ENCODE results near the gene SALL4.
"Not testable (repeated sequence)": the region's sequence is repeated elsewhere in the genome, so short reads cannot be mapped to it uniquely, and the experiment has no call there.

Gene SALL4

DNA sequence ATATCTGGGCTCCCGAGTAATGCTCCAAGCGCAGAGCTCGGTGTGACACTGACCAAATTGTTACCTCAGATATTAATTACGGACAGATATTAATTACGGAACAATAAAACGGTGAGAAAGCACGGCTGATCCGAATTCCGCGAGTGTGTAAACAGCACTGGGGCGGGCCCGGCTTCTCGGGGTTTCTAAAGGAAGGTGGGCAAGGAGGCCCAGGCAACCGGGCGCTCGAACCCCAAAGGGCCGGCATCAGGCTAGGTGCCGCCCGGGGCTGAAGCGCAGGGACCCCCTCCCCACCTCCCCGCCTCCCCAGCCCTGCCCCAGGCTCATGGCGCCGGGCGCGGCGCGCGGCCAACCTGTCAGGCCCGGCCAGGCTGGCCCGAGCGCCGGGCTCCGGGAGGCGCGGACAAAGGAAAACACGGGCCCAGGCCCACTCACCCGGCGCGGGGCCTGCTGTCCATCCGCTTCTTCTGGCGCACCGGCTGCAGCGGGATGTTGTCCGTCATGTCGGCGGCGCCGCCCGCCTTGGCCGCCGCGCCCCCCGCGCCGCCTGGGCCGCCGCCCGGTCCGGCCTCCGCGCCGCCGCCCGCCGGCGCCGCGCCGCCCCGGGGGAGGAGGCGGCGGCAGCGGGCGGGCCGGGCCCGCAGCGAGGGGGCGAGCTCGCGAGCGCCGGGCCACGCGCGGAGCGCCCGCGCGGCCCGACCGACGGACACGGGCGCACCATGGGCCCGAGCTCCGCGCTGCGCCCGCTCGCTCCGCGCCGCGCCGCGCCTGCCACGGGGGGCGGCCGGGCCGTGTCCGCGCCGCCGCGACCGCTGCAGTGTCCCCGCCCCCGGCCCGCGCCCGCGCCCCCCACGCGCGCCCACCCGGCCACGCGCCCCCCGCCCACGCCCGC, 34.2 kb downstream of the SALL4 start, which contains the start of gene ATP9A:
Gene ATP9A (minus strand): TSS at position 524 of the 892 bp plus-strand sequence. CDS start 21 bp downstream, at position 503.
- Histone ChIP-seq H3K4me1 (ENCODE audit: control insufficient read depth in 1 of 2, insufficient read depth in 1 of 2, low read depth in 1 of 2, low read length in 1 of 2) (peaks cover 37 to 45% of the 10 kb centered on the region in 2 experiments), H3K9me3 (no peaks in the 10 kb centered on the region), H3K36me3 (no peaks in the 10 kb centered on the region), H3K27ac (peak within 1 kb of the TSS; percentile 31), H3K4me3 (ENCODE audit: low read depth in 1 of 2, low read length in 1 of 2) (peak within 1 kb of the TSS; percentile 64 to 84), H3K27me3 (peaks cover 58% of the 10 kb centered on the region)
- TF ChIP-seq, protein P1, sequence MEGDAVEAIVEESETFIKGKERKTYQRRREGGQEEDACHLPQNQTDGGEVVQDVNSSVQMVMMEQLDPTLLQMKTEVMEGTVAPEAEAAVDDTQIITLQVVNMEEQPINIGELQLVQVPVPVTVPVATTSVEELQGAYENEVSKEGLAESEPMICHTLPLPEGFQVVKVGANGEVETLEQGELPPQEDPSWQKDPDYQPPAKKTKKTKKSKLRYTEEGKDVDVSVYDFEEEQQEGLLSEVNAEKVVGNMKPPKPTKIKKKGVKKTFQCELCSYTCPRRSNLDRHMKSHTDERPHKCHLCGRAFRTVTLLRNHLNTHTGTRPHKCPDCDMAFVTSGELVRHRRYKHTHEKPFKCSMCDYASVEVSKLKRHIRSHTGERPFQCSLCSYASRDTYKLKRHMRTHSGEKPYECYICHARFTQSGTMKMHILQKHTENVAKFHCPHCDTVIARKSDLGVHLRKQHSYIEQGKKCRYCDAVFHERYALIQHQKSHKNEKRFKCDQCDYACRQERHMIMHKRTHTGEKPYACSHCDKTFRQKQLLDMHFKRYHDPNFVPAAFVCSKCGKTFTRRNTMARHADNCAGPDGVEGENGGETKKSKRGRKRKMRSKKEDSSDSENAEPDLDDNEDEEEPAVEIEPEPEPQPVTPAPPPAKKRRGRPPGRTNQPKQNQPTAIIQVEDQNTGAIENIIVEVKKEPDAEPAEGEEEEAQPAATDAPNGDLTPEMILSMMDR (IDR thresholded peaks at IDR 0.05) = no peak

DNA sequence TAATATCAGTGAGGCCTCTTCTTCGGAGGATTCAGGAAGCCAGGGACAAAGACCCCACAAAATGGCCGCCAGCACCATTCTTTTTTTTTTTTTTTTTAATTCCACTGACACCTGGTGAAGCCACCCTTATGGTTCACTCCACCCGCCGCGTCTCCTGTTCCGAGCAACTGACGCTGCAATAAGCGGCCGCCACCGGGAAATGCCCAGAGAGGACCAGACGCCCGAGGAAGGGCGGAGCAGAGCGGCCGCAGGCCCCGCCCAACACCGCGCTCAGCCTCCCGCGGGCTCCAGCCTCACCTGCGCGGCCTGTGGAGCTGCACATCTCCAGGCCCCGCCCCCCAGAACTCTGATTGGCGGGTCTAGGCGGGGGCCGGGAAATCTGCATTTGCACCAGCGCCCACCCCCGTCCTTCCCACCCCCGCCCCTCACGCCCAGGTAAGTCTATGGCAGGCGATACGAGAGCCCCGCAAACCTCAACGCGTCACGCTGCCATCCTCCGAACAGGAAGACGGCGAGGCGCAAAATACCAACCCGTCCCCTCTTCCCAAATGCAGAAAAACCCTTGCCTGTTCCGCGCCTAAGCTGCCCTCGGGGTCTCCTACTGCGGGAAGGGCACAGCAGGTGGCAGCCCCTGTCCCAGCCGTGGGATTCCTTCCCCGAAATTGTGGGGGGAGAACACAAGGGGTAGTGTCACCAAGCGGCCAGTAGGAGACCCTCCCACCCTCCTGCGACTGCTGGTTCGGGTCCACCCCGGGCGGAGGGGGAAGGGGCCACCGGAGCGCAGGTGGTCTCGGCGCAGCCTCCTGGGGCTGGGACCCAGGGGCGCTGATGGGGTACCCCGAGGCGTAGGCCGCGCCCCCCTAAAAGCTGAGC, 35.1 kb downstream of the SALL4 start:
- TF ChIP-seq, protein P1 (IDR thresholded peaks at IDR 0.05) = no peak
- no peaks in the 10 kb centered on the region for H3K9me3 ChIP-seq
- peaks cover 50% of the 10 kb centered on the region for H3K27me3 ChIP-seq
- peaks cover 37 to 50% of the 10 kb centered on the region in 2 experiments for H3K4me1 ChIP-seq (ENCODE audit: control insufficient read depth in 1 of 2, insufficient read depth in 1 of 2, low read depth in 1 of 2, low read length in 1 of 2)
- peak overlapping the region; percentile 31 for H3K27ac ChIP-seq
- no peaks in the 10 kb centered on the region for H3K36me3 ChIP-seq
- H3K4me3 ChIP-seq (ENCODE audit: low read depth in 1 of 2, low read length in 1 of 2) = peak overlapping the region; percentile 64 to 84

DNA sequence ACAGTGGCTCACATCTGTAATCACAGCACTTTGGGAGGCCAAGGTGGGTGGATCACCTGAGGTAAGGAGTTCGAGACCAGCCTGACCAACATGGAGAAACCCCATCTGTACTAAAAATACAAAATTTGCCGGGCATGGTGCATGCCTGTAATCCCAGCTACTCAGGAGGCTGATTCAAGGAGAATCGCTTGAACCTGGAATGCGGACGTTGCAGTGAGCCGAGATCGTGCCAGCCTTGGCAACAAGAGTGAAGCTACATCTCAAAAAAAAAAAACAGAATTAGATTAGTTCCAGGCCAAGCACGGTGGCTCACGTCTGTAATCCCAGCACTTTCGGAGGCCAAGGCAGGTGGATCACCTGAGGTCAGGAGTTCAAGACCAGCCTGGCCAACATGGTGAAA, 36.9 kb downstream of the SALL4 start:
- H3K27ac ChIP-seq; H3K4me3 ChIP-seq (ENCODE audit: low read depth in 1 of 2, low read length in 1 of 2); H3K36me3 ChIP-seq; H3K9me3 ChIP-seq: not testable (repeated sequence)
- Histone ChIP-seq H3K4me1 (ENCODE audit: control insufficient read depth in 1 of 2, insufficient read depth in 1 of 2, low read depth in 1 of 2, low read length in 1 of 2) (peaks cover 37 to 50% of the 10 kb centered on the region in 2 experiments), H3K27me3 (peaks cover 41% of the 10 kb centered on the region)

DNA sequence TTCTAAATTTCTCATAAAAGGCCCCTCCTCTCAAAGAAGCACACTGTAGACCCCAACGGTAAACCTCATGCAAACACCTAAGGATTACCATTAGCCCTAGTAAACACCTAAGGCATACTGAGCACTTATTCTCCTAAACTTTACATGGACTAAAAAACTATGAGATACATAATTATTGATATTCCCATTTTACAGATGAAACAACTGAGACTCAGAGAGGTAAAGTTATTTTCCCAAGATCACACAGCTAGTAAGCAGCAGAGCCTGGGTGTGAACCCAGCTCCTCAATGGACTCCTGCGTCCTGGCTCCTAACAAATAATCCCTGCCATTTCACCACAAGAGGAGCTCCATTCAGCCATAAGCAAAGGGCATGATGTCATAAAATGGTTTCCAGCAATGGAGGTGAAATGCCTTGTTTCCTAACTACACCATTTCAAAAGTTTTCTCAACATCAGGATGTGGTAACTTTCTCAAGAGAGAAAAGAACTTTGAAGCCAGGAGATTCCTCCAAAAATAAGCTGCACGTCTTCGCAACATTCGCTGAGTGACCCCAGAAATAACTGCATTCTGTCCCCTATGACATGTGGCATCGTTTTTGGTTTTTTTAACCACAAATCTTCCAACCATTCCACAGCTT, 38.2 kb downstream of the SALL4 start:
- TF ChIP-seq, protein P1 (IDR thresholded peaks at IDR 0.05) = no peak

DNA sequence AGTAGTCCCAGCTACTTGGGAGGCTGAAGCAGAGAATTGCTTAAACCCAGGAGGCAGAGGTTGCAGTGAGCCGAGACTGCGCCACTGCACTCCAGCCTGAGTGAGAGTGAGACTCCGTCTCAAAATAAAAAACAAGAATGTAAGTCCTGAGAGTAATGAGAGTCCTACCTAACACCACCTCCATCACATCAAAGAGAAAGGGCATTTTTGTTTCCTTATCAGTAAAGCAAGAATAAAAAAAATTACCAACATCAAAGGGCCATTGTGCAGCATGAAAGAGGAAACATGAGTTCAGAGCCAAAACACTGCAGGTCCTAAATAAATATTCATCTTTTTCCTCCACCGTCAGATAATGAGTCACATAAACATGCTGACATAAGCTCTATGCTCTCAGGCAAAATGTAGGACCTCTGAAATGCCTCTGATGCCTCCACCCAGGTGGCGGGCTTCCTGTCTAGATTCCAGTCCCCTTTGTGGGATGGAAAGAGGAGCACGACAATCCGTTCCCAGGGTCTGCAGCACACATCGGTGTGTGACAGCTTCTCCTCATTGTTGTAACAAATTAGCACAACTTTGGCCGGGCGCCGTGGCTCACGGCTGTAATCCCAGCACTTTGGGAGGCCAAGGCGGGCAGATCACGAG, 41.3 kb downstream of the SALL4 start:
- H3K27ac ChIP-seq = no peak overlapping the region
- no peaks in the 10 kb centered on the region for H3K36me3 ChIP-seq
- no peaks in the 10 kb centered on the region for H3K9me3 ChIP-seq
- TF ChIP-seq, protein P1 (IDR thresholded peaks at IDR 0.05) = no peak
- peaks cover under 1% of the 10 kb centered on the region for H3K27me3 ChIP-seq
- no peak overlapping the region for H3K4me3 ChIP-seq (ENCODE audit: low read depth in 1 of 2, low read length in 1 of 2)
- peaks cover 20 to 34% of the 10 kb centered on the region in 2 experiments for H3K4me1 ChIP-seq (ENCODE audit: control insufficient read depth in 1 of 2, insufficient read depth in 1 of 2, low read depth in 1 of 2, low read length in 1 of 2)

More for the DNA sequence above, 38.2 kb downstream of the SALL4 start:
- Histone ChIP-seq H3K4me1 (ENCODE audit: control insufficient read depth in 1 of 2, insufficient read depth in 1 of 2, low read depth in 1 of 2, low read length in 1 of 2) (peaks cover 37 to 45% of the 10 kb centered on the region in 2 experiments), H3K27ac (peak overlapping the region; percentile 59), H3K4me3 (ENCODE audit: low read depth in 1 of 2, low read length in 1 of 2) (peak overlapping the region in 1 of 2 experiments; percentile 19), H3K9me3 (no peaks in the 10 kb centered on the region), H3K27me3 (peaks cover 28% of the 10 kb centered on the region), H3K36me3 (no peaks in the 10 kb centered on the region)
